Breast epithelium (tissue), 3 donors: ENCODE results near the gene RFPL2.

Experiments
- POLR2A ChIP-seq: fragments of 450-650 bp; IDR thresholded peaks from one replicate; pipeline ENCODE4 v1.6.1; 2016; ENCODE audit warnings: antibody characterized with exemption, mild to moderate bottlenecking, moderate library complexity
- TF ChIP-seq, protein P1 (sequence below), 3 donors: fragments of 450-650 bp; IDR thresholded peaks; one replicate each; pipeline ENCODE4 v1.5.1; 2016 to 2017; ENCODE audit warnings: antibody characterized with exemption in 3 of 3, mild to moderate bottlenecking in 3 of 3, moderate library complexity in 3 of 3

DNA sequence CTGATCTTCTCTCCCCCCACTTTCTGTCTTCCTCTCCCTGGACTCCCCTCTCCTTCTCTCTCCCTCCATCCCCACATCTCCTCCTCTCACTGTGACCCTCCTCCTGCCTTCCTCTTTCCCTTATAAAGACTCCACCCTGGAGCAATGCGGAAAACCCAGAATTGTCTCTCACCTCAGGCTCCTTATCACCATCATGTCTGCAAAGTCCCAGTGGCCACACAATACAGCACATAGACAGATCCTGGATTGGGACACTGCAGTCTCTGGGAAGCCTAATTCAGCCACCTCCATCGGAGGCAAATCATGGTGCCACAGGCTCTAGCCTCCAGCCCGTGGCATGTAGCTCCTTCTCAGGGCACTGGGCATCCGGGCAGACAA lies 2.7 kb downstream of the RFPL2 start:
- TF ChIP-seq, protein P1, sequence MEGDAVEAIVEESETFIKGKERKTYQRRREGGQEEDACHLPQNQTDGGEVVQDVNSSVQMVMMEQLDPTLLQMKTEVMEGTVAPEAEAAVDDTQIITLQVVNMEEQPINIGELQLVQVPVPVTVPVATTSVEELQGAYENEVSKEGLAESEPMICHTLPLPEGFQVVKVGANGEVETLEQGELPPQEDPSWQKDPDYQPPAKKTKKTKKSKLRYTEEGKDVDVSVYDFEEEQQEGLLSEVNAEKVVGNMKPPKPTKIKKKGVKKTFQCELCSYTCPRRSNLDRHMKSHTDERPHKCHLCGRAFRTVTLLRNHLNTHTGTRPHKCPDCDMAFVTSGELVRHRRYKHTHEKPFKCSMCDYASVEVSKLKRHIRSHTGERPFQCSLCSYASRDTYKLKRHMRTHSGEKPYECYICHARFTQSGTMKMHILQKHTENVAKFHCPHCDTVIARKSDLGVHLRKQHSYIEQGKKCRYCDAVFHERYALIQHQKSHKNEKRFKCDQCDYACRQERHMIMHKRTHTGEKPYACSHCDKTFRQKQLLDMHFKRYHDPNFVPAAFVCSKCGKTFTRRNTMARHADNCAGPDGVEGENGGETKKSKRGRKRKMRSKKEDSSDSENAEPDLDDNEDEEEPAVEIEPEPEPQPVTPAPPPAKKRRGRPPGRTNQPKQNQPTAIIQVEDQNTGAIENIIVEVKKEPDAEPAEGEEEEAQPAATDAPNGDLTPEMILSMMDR (IDR thresholded peaks at IDR 0.05) = no peak
- TF ChIP-seq POLR2A = no peak
